EL (cell line): ENCODE results near the gene PINLYP.
A peak's percentile ranks its signal among the peaks of the same experiment; 100 is the strongest.

Experiments used
- DNase-seq: peaks from one replicate; pipeline ENCODE4 v3.0.0-alpha.2; 2016

Gene PINLYP

DNA sequence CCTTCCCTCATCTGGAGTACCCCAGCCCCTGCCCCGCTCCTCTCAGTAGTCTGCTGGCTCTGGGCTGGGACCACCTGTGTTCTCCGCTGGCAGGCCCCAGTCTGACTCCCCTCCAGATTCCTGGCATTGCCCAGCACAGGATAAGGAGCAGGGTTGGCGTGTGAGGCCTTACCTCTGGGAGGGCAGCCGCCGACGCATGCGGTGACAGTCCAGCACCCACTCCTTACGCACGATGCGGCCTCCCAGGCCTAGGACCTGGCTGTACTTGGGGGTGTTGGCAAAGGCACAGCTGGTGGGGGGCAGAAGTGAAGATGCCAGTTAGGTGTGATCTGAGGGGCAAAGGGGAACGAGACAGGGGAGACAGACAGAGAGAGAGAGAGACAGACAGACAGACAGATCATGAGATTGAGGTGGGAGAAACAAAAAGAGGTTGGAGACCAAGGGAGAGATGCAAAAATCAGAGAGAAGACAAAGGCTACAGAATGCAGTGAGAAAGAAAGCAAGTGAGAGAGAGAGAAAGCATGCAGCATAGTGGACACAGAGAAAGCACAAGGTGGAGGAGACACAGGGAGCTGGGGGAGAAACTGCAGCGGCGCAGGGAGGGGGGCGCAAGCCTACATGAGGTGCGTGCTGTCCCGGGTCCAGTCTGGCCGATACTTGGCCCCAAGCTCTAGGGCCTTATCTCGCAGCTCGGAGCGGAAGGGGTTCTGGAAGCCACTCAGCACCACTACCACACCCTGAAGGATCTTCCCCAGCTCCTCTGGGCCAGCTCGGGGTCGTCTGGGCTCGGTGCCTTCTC lies 24.0 kb upstream of the PINLYP start:
- DNase-seq, result no peak

DNA sequence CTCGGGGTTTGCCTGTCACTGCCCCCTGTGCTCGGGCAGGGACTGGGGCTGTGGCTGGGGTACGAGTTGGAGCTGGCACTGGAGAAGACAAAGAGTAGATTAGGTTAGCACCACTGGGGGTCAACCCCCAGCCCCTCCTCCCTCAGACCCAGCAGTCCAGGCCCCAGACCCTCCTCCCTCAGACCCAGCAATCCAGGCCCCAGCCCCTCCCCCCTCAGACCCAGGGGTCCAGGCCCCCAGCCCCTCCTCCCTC lies 23.5 kb upstream of the PINLYP start:
- no peak for DNase-seq

GRCh38 chr19:43552616-43553015 lies 23.0 kb upstream of the PINLYP start:
- no peak for DNase-seq

DNA sequence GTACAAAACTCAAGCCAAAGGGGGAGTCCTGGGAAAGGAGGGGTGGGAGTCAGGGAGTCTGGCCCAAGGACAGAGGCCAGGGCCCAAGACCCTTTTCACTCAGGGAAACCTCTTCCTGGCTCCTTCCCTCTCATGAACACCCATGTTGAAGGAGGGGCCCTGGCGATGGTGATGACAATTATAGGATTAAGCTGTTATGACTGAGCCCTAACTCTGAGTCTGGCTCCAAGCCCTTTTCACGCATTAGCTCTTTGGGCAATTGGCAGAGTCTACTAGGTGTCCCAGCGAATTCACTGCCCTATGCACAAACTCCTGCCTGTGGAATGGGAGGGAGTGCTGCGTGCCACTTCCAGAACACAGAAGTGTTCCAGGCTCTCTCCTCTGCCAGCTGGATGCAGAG lies 21.9 kb upstream of the PINLYP start:
- no peak for DNase-seq

- DNase-seq, result no peak
Observed at GRCh38 chr19:43554317-43554895, 21.2 kb upstream of the PINLYP start.

- DNase-seq, result peak; percentile 63
Observed at GRCh38 chr19:43555185-43555770, 20.3 kb upstream of the PINLYP start.

DNA sequence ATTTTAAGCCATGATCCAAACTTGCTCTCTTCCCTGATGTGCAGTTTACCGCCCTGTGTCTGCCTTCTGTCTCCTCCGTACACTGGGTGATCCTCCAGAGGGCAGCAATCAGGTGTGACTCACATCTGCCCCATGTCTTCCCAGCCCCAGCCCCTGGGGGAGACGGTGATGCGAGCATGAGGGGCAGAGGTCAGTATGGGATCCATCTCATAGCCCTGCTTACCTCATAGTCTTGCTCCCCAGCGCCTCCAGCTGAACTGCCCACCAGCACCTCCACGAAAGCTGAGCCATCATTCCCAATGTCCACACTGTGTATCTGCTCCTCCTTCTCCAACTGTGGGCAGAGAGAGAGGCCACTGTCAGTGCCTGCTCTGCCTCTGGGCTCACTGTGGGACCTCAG lies 14.9 kb upstream of the PINLYP start:
- peak; percentile 52 for DNase-seq

GRCh38 chr19:43561139-43561970 lies 14.2 kb upstream of the PINLYP start:
- DNase-seq, result no peak

- no peak for DNase-seq
Observed at GRCh38 chr19:43562226-43562697, 13.3 kb upstream of the PINLYP start.

- DNase-seq, result peak; percentile 90
Observed at GRCh38 chr19:43562698-43563241, 12.8 kb upstream of the PINLYP start.

DNA sequence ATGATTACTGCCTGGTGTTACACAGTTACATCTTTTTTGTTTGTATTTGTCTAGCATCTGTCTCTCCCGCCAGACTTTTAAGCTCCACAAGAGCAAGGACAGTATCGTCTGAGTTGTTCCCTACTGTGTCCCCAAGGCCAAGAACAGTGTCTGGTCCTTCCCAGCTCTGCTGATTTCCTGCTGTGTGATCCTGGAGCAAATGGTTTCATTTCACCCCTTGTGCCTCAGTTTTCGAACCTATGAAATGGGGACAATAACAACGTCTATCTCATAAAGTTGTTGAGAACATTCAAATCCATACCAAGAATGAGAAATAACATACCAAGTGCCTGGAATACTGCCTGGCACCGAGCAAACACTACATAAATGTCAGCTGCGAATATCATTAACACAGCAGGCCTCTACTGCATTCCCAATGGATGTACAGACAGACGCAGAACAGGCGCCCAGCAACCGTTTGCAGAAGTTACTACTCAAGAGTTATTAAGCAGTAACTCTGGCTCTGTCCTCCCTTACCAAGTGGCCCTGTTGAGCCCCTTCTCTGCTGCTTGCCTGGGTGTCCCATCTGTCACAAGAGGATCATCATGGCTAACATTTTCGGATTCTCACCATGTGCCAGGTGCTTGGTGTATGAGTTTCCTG lies 11.7 kb upstream of the PINLYP start:
- DNase-seq, result no peak

GRCh38 chr19:43564800-43565199 lies 10.8 kb upstream of the PINLYP start:
- no peak for DNase-seq

DNA sequence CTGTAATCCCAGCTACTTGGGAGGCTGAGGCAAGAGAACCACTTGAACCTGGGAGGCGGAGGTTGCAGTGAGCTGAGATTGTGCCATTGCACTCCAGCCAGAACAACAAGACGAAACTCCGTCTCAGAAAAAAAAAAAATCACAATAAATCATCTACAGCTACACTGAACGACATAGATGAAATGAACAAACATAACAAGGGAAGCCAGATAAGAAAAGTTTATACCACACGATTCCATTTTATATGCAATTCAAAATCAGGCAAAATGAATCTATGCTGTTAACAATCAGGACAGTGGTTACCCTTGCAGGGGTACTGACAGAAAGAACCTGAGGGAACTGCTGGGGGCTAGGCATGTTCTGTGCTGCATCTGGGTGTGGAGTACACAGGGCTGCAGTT lies 5.9 kb upstream of the PINLYP start:
- no peak for DNase-seq

- DNase-seq, result no peak
Observed at GRCh38 chr19:43570174-43570791, 5.3 kb upstream of the PINLYP start.

DNA sequence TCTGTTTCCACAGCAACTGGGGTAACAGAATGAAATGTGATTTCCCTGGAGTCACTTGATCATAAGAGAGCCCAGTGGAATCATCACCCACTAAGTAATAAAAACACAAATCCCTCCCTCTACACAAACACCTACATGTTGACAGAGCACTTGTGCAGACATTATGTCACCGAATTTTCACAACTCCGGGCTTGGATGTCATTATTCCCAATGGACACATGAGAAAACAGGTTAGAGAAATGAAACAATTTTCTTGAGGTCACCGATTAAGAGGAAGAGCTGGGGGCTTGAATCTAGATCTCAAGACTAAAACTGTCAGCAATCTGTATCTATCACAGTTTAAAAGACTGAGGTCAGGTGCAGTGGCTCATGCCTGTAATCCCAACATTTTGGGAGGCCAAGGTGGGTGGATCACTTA lies 3.4 kb upstream of the PINLYP start:
- DNase-seq, result no peak

DNA sequence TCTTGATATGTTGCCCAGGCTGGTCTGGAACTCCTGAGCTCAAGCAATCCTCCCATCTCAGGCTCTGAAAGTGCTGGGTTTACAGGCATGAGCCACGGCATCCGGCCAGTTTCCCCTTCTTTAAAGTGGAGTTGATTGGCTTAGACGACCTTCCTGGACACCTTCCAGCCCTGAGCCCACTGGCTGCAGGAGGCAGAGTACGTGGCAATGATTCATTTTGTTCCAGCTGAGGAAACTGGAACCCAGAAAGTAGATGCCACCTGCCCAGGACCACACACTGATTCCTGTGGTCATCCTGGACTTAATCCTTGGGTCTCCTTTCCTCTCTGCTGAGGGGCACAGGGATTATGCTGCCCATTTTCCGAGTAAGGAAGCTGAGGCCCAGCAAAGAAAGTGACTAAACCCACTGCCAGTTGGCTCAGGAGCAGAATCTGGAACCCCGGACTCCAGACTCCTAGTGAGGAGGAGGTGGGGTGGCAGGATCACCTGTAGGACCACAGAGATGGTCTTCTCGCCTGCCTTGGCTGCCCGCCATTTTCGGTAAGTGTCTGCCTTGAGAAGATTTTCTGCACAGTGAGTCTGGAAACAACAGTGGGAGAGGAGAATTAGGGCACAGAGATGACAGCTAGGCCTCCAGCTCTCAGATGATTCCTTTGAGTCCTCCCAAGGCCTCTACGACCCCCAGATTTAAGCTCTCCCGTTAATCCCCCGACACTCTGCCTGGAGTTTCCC lies 1.0 kb upstream of the PINLYP start:
- peak; percentile 68 for DNase-seq

- no peak for DNase-seq
Observed at GRCh38 chr19:43575955-43576878, 616 bp downstream of the PINLYP start.

DNA sequence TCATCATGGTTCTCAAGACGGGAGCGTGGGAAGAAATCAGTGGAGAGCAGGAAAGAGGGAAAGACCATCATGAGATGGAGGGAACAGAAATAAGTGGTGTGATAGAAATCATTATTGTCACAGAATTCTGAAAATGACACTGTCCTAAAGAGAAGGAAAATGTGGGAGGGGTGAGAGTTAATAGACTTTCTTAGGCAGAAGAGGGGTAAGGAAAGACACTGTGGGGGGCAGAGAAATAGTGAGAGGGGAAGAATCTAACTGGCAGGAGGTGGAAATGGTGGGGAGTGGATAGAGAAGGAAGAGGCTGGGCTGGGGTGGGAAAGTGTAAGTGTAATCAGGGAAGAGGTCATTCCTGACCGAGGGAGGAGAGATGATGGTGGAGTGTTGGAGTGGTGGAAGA lies 3.2 kb downstream of the PINLYP start:
- no peak for DNase-seq

DNA sequence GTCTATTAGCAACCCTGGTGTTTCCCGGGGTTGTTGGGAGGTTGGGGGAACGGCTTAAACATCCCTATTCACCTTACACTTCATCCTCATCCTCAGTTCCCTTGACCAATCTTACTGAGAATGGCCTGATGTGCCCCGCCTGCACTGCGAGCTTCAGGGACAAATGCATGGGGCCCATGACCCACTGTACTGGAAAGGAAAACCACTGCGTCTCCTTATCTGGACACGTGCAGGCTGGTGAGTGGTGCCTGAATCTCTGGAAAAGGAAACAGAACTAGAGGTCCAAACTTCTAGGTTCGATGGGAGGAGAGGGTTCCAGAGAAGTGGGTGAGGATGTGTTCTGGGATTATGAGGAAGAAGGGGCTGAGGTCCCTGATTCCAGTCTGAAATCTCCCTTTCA lies 5.9 kb downstream of the PINLYP start:
- DNase-seq, result no peak

DNA sequence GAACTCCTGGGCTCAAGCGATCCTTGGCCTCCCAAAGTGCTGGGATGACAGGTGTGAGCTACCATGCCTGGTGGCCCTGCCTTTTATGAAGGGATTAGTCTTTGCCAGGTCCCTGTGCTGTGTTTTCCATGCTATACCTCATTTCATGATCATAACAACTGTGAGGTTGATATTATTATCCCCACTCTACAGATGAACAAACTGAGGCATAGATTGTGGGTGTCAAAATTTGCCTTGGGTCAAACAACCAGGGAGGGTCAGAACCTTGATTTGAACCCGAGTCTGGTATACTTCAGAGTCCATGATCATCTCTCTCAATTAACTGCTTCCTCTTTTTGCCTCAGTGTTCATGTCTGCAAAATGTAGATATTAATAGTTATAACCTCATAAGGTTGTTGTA lies 6.9 kb downstream of the PINLYP start:
- DNase-seq, result no peak

DNA sequence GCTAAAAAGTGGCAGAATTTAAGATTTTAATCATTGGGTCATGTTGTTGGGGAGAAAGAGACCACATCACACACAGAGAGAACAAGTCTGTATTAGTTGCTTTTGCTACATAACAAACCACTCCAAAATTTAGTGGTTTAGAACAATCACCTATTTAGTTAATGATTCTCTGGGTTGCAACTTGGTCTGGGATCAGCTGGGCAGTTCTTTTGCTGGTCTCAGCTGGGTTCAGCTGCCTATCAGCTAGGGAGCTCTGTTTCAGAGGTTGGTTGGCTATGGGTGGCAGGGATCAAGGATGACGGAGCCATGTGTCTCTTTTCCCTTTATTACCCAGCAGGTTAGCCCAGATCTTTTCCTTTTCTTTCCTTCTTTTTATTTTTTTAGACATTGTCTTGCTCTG lies 8.9 kb downstream of the PINLYP start:
- no peak for DNase-seq
